Measurements from ENCODE around the gene GALNT15.

Gene GALNT15

DNA sequence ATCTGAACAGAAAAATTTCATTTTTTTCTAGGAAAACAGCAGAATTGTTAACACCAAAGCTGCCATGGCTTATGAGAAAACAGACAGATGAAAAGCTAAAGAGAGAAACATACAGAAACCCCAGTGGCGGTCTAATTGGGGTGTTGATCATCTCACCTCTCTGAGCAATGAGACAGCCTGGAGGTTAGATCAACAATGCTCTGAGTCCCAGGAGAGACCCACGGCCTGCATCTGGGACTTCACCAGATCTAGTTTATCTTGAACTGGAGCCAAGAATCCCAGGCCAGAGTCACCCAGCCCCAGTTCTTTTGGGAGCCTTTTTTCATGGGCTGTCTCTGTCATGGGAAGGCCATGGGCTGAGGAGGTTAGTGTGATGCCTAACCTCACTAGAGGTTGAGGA is 3.5 kb upstream of the GALNT15 start:
- DNase-seq: no peak

DNA sequence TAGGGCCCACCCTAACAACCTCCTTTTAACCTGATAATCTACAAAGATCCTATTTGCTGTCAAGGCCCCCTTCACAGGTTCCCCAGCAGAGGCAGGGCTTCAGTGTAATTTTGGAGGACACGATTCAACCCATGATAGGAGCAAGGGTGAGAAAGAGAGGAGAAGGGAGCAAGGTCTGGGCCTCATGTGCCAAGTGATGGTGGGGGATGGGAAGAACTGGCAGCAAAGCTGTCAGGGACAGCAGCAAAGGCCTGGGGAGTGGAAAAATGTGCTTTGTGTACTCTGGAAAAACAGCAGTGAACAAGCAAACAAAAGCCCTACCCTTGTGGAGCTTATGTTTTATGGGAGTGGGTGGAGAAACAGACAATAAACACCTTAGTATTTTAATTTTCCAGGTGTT is 2.7 kb upstream of the GALNT15 start:
- DNase-seq: no peak

DNA sequence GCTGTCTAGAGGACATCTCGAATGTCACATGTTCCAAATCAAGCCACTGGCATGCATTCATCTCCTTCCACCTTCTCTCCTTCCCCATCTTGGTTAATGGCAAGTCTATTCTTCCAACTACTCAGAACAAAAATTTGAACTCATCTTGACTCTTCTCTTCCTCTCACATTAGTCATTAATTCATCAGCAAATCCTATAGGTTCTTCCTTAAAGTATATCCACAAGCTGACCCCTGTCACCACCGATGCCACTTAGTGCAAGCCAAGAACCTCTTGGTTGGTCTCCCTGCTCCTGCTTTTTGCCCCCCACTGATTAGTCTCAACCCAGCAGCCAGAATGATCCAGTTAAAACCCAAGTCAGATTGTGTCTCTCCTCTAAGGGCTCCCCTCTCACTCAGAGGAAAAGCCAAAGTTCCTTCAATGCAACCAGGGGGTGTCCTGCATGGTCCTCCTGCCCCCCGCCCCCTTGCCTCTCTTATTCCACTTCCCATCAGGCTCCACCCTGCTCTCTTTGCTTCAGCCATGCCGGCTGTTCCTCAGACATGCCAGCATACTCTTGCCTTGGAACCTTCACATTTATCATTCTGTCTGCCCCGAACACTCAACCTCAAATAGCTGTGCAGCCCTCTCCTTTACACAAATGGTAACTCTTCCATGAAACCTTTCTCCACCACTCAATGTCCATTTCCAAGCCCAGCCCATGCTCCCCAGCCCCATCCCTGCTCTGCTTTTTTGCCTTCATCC is 1.0 kb upstream of the GALNT15 start:
- no peak for DNase-seq

GRCh38 chr3:16174026-16174355 is 489 bp upstream of the GALNT15 start:
- no peak for DNase-seq

- DNase-seq: no peak
These were observed 759 bp downstream of the GALNT15 start for GRCh38 chr3:16174976-16175901.

DNA sequence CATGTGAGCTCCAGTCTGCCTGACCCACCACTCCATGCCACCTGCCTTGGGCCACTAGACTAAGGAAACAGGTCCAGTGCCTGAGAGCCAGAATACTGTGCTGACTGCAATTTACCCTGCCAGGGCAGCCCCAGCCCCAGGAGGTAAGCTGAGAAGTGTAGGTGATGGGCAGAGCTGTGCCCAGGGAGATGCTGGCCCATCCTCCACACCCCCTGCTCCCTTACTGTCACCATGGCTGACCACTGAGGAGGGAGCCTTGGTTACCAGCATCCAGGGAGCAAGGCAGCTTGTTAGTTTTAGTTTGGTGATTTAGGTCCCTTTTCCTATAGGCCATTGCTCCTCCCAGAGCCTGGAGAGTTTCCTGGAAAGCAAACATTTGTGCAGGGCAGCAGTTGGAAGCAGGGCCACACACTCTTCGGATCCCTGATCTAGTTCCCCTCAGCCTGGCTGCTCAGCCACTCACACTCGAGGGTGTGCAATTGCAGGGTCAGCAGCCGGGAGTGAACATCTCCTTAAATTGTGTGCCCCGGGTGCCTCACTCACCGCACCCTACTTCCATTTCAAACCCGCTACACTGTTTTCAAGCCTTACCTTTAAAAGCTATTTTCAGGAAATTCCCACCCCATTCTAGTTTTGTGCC is 2.0 kb downstream of the GALNT15 start:
- DNase-seq: no peak

GRCh38 chr3:16177382-16177781 is 2.9 kb downstream of the GALNT15 start:
- DNase-seq: no peak

- DNase-seq: peak; percentile 40
These were observed 3.6 kb downstream of the GALNT15 start for GRCh38 chr3:16177962-16178627.

GRCh38 chr3:16178628-16178988 is 4.1 kb downstream of the GALNT15 start:
- DNase-seq: no peak

DNA sequence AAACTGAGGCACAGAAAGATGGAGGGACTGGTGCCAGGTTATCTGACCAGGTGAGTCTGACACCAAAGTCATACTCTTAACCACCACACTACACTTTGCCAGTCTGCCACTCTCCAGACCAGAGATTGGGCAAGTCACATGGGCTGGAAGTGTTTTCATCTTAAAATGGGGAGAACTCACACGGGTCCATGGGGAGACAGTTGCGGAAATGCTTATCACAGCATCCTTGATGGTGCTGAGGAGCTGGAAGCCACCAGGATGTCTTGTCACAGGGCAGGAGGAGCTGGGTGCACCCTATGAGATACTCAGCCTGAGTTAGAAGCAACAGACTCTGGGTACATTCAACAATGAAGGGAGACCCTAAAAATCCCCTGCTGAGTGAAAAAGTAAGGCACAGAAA is 4.8 kb downstream of the GALNT15 start:
- no peak for DNase-seq

DNA sequence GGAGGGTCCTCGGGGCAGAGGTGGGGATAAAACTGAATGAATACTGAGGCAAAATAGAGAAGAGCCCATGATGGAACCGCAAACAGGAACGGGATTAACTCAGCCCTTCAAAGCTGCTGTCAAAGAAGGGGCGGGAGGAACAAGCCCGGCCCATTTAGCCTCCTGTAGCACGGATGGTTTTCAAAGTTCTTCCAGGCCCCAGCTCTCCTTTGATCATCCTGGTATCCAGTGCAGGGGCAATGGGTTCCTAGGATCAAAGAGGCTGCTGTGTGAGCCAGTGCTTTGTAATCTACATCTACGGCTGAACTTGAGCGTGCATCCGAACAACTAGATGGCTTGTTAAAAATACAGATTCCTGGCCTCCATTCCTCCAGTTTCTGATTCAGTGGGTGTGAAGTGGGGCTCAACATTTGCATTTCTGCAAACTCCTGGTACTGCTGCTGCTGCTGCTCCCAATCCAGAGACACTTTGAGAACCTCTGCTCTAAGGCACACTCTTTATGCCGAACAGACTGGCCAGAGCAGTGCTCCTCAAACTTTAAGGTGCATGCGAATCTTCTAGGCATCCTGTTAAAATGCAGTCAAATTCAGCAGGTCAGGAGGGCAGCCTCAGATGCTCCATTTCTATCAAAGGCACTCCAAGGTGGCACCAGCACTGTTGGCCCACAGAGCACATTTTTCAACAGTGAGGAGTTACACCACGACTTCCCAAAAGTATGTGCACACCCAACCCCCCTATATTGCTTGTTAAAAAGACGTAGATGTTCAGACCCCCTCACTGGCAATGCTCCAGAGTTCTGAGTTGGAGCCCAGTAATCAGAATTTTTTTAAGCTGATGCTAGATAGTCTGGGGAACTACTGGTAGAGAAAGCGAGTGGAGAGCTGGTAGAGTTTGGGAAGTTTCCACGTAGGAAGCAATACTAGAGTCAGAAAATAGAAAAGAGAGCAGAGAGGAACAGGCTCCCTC is 5.6 kb downstream of the GALNT15 start:
- DNase-seq: no peak

- no peak for DNase-seq
These were observed 6.3 kb downstream of the GALNT15 start for GRCh38 chr3:16180737-16181134.

DNA sequence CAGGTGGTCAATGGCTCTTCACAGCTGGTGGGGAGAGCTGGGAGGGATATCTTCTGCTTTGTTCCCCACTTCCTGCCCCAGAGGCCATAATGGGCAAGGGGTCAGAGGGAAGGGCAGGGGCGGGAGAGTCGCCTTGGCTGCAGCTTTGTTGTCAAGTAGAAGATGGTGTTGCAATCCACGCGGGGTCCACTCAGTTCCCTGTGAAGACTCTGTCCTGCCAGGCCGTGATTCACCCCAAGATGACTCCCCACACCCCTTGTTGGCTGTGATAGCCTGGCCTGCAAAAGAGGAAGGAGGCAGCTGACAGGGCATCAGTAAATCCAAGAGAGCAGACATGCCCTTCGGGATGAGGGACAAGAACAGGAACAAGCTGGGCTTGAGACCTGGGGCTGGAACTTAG is 6.9 kb downstream of the GALNT15 start:
- DNase-seq: peak; percentile 71

DNA sequence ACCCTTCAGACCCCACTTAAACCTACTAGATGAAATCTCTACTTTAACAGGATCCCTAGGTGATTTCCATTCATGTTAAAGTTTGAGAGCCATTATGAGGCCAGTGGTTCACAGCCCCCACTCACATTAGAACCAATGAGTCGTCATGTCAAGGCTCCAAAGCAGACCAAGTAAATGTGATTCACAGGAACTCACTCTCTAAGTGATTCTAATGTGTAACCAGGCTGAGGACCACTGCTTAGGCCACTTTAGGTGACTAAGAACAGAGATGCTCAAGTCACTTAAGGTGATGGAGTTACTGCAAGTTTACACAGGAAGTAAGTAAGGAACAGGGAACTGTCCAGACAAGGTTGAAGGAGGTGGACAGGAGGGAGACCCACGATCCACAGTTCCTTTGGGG is 7.7 kb downstream of the GALNT15 start:
- no peak for DNase-seq

GRCh38 chr3:16182612-16183011 is 8.1 kb downstream of the GALNT15 start:
- DNase-seq: no peak

GRCh38 chr3:16183082-16183481 is 8.6 kb downstream of the GALNT15 start:
- DNase-seq: no peak

DNA sequence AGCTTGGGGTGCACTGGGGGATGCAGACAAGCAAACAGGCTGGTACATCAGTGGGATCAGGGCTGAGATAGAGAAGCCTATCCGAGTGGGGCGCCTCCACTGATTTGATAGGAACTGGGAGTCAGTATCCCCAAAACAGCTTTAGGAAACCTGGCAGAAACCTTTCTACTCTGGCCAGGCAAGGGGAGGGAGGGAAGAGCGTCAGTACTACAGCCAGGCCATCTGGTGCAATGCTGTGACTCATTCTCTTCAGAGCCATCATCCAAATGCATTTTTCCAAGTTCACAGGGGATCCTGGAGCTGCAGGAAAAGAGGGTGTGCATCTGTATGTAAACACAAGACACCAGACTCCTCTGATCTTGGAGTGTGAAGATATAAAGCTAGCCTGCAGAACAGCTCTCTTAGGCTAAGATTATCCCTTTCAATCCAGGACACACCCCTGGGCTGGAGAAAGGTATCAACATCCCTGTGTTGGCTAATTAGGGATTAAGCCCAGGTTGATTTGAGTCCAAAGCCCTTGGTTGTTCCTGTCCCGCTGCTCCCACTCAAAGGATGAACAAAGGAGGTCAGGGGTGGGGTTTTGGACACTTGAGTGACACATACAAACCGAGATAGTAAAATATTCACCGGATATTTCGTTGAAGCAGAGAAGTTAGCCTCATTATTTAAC is 9.3 kb downstream of the GALNT15 start:
- no peak for DNase-seq

GRCh38 chr3:16186086-16186485 is 11.6 kb downstream of the GALNT15 start:
- no peak for DNase-seq

- no peak for DNase-seq
These were observed 12.1 kb downstream of the GALNT15 start for GRCh38 chr3:16186565-16186964.

DNA sequence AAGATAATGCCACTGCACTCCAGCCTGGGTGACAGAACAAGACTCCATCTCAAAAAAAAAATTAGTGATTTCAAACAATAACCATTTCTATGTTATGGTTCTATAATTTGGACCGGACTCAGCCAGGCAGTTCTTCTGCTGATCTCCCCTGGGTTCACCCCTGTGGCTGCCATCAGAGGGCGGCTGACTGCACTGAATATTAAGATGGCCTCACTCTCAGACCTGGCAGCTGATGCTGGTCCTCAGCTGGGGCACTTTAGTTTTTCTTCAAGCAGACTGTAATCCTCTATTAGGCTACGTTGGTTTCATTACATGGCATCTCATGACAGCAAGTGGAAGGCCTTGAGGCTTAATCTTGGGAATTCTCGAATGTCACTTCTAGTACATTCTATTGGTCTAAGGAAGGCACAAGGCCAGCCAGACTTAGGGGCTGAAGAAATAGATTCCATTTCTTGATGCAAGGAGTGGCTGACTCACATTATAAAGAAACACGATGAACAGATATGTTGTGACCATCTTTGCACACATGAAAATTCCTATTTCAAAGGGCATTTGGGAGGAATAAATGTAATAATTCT is 12.8 kb downstream of the GALNT15 start:
- no peak for DNase-seq

GRCh38 chr3:16188071-16188470 is 13.6 kb downstream of the GALNT15 start:
- DNase-seq: no peak

Measured in CD4-positive, alpha-beta T cell treated with Interleukin-15 for 1 hour (primary cell).